HG03135 (cell line): ENCODE measurements around the gene RARA.
"Not testable (repeated sequence)": the region's sequence is repeated elsewhere in the genome, so short reads cannot be mapped to it uniquely, and the experiment has no call there.

ENCODE experiments used
- ATAC-seq: cut with Tn5 transposase; IDR thresholded peaks from one replicate; pipeline ENCODE4 v1.9.1; 2021; ENCODE audit warnings: mild to moderate bottlenecking, moderate library complexity; ENCODE audit not compliant: unreplicated experiment

RARA gene

DNA sequence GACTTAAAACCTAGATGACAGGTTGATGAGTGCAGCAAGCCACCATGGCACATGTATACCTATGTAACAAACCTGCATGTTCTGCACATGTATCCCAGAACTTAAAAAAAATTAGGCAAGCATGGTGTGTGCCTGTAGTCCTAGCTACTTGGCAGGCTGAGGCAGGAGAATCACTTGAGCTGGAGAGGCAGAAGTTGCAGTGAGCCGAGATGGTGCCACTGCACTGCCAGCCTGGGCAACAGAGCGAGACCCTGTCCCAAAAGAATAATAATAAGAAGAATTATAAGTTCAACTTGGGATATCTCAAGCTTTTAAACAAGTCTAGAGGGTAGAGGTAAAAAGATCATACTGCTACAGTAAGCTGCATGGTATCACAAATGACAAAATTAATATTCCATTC is 11.5 kb upstream of the RARA start:
- ATAC-seq, result no peak

DNA sequence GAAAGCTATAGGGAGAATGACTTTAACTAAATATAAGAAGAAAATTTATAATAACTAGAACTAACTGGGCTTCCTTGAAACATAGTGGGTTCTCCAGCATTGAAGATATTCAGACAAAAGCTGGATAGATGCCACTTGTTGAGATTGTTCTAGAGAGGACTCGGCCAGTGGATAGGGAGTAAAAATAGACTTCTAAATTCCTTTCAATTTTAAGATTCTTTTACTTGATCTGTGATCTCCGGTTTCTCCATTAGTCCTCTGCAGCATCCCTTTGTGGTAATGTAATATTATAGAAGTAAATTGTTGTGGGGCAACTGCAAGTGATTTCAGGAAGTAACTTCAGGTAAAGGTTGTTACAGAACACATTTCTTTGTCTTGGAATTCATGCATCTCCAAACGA is 10.3 kb upstream of the RARA start:
- ATAC-seq, result no peak

DNA sequence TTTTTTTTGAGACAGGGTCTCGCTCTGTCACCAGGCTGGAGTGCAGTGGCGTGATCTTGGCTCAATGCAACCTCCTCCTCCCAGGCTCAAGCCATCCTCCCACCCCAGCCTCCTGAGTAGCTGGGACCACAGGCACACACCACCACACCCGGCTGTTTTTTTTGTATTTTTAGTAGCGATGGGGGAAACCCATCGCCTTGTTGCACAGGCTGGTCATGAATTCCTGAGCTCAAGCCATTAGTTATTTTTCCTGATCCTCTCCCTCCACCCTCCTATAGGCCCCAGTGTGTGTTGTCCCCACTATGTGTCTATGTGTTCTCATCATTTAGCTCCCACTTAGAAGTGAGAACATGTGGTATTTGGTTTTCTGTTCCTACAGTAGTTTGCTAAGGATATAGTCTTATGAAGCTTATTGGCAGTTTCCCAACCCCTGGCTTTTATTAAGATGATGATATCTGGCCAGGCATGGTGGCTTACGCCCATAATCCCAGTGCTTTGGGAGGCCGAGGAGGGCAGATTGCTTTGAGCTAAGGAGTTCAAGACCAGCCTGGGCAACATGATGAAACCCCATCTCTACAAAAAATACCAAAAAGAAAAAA is 9.7 kb upstream of the RARA start:
- not testable (repeated sequence) for ATAC-seq

DNA sequence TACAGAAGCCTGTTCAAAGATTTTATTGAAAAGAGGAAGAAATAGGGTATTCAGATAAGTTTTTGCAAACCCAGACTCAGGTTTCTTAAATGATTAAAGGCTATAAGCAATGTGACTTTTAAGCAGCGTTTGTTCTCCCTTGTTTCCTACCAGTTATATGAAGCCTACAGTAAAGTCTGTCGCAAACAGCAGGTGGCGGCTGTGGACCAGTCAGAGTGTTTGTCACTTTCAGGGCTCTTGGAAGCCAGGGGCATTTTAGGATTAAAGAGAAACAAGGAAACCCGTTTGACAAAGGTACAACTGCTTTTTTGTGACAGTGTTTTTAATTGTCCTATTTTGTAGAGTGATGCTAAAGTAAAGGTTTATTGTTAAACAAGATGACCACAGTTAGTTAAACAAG is 7.7 kb upstream of the RARA start:
- ATAC-seq, result no peak

DNA sequence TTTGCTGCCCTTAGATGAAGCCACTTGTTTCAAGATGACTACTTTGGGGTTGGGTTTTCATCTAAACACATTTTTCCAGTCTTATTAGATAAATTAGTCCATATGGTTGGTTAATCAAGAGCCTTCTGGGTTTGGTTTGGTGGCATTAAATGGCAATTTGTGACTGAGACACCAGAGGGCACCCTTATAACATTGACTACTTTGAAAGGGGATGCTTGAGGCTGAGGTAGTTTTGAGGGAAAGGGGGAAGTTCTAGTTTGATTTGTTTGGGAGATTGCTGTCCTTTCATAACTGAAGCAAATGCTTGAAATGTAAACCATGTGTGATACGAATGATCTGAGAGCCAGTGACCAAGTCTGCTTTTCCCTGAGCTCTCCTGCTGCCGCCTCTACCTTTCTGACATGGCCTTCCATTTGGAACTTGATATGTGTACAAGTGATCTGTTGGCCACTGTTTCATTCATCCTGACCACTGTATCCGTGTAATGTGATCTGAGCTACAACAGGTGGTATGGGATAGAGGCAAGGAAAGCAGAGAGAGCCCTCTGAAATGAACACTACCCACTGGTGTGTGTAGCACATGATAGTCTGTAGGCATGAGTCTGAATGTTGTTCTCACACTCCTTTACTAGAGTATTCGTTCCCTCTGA is 5.8 kb upstream of the RARA start:
- ATAC-seq, result no peak

DNA sequence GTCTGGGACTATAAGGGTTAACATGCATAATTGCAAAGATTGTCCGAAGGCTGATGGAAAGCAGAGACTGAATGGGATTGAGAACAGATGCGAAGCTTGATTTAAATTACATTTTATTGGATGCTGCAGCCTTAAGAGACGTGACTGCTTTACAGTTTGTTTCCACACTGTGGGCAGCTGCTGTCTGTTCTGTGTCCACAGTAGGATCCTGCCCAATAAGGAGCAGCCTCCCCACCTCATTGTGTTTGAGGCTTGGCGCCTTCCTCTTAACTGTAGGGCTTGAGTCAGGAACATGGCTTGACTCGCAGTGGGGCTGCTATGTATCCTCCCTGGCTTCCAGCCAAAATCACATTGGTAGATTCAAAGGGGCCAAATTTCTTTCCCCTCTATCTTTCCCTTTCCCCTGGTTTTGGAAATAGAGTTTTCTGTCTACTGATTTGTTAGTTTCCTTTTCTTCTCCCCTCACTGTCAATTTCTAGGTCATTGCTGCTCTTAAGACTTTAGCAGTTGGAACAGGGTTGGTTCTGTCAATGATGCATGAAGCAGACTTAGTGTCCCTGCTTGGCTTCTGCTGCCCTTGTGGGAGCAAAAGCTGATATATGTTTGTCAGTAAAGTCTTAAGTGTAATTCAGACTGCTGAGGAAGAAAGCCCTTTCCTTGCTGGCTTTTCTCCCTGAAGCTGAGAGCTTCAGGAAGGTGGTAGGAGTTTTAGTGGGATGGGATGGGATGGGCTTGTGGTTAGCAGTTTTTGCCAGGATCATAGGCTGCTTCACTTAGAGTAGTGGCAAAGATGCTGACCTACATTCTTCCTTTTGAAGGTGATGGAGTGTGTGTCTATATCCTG is 5.0 kb upstream of the RARA start:
- ATAC-seq, result no peak

DNA sequence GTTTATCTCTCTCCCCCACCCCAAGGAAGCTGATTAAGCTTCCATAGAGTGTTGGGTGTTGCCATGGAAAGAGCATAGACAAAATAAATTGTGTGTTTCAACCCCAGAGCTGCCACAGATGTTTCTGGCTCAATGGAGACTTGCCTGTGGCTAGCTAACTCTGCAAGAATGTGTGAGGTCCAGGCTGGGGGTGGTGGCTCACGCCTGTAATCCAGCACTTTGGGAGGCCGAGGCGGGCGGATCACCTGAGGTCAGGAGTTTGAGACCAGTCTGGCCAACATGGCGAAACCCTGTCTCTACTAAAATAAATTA is 4.5 kb upstream of the RARA start:
- not testable (repeated sequence) for ATAC-seq

DNA sequence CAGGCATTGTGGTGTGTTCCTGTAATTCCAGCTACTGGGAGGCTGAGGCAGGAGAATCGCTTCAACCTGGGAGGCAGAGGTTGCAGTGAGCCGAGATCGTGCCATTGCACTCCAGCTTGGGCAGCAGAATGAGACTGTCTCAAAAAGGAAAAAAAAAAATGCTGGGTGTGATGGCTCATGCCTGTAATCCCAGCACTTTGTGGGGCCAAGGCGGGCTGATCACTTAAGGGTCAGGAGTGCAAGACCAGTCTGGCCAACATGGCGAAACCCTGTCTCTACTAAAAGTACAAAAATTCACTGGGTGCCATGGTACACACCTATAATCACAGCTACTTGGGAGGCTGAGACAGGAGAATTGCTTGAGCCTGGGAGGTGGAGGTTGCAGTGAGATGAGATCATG is 4.1 kb upstream of the RARA start:
- ATAC-seq, result not testable (repeated sequence)

DNA sequence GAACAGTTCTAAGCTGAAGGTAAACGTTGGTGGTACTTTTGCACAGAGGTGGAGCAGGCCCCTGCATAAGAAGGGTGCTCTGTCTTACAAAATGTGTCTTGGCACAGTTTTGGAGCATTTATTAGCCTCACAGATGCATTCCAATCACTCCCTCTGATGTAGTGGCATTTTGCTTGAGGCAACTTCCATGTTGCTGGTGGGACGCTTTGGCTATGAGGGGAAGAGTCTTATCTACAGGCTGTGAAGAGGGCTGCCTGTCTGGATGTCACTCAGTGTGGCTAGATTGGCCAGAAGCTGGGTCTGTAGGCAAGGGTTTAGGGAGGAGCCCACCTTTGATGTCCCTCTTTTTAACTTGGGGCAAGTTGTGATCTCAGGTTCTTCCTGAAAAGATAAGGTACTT is 2.6 kb upstream of the RARA start:
- no peak for ATAC-seq

DNA sequence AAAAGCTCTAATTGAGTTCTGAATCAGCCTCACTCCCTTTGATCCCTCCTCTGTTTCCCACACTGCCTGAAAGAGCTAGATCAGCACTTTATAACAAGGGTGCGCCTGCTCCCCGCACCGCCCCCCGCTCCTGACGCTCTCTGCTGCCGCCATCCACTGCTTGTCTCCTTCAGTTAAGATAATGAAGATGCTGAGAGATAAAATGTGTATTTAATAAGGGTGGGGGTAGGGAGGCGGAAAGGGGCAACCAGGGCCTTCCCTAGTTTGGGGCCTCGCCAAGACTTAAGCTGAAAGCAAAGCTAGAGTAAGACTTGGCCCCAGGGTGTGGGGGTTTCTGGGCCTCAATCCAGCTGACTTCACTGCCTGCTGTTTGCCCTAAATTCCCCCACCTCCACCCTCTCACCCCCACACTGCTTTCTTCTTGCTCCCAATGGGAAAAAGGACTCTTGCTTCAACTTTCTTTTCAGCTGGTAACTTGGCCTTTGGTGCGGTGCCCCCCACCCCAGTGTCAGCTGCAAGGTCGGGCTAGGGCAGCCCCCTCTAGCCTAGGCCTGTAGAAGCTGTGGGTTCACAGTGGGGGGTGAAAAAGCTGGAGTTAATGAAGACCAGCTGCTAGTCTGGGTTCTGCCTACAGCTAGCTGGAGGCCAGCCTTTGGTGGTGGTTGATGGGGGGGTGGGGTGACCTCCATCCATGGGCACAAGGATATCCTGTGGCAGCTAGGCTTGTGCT is 1.8 kb upstream of the RARA start:
- ATAC-seq, result no peak

DNA sequence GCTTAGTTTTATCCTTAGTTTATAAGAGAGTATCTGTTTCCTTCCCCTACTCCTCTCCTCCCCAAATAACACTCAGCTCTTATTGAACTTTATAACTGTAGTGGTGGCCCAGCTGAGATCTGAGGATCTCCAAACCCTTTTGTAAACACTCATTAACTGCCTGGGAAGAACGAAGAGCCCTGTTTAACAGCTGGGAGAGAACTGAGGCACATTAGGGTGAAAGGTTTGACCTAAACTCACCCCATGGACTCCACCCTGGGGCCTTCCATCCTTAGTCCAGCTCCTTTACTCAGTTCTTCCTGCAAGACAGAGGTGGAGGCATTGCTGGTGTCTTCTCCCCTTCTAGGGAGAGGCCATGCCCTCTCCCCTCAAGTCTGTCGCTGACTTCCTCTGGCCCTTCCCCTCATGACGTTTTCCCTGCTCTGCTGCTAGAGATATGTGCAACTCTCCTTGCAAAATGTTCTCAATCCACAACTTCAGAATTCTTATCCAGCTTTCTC is 1.2 kb upstream of the RARA start:
- no peak for ATAC-seq

DNA sequence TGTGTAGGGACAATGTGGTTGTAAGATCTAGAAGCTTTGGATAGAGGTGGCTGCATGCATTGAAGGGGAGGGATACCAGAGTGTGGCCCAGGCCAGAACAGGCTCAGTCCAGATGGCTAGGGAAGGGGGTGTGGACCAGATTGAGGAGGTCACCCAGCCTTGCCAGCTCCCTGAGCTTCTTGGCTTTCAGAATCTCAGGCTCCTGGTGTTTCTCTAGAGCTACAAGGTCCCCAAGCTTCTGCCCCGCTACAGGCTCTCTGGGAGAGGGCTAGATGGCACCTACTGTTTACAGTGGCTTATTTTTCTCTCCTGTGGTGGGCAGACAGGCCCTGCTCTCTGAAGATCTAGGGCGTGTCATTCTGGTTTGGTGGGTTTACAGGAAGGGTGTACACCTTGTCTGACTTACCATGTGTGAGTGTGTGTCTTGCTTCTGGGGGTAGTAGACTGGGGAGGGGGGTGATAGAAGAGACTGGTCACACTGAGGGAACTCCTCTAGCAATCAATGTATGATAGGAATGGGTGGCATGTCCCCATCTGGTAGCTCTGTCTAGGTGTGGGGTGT is 1.1 kb downstream of the RARA start:
- no peak for ATAC-seq

DNA sequence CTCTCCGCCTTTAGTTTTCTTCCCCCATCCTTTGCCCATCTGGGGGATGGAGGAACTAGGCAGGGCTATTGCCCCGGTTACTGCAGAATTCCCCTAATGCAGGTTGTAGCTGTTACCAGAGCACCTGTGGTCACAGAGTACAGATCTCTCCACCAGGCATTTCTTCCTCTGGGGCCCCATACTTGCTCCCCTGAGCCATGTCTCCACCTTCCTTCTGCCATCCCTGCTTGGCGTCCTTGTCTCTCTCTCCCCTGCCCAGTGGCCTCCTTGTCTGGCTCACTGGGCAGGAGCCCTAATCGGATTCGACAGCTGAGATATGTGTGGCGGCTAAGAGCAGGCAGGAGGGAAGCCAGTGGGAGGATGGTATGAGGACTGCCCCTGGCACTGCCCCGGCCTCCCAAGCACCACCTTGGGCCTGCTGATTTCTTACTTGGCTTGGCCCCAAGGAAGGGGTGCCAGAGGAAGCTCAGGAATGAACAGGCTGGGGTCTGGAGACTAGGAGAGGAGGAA is 2.0 kb downstream of the RARA start:
- ATAC-seq, result no peak

DNA sequence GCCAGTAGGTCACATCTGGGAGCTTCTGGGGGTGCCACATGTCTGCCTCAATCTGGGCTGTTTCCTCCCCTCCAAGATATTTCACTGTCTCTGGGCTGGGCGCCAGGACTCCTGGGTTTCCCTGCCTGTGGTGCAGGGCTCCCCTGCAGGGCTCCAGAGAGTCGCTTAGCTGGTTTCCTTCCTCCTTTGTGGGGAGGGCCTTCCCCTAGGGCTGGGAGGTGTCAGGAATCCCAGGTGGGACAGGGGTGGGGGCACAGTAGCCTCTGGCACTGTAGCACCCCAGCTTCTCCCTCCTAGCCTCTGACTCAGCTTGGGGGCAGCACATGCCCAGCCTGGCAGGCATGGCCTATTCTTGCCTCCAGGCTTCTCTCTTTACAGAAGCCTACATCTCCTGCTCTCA is 2.6 kb downstream of the RARA start:
- ATAC-seq, result no peak

DNA sequence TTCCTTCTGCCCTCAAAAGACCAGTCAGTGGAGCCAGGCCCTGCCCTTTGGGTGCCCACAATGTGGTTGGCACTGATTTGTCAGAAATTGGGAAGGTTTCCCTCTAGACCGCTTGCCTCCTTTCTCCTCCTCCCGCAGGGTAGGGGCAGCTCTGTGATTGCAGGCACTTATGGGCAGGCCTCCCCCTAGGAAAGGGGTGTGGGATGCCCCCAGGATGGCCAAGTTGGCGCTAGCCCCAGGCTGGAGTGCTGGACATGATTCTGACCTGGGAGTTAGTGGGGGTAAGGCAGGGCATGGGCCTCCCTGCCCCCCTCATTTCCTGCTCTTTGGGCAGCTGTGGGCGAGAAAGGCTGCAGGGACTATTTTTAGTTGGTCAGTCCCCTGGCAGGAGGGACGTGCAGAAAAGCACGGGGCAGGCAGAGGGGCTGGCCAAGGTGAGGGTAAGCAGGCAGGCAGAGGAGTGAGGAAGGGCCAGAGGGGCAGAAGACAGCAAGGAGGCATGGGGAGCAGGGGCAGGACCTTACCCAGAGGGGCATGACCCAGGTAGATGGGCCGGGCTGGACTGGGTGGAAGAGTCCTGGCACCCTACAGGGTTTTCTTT is 3.3 kb downstream of the RARA start:
- ATAC-seq, result no peak

DNA sequence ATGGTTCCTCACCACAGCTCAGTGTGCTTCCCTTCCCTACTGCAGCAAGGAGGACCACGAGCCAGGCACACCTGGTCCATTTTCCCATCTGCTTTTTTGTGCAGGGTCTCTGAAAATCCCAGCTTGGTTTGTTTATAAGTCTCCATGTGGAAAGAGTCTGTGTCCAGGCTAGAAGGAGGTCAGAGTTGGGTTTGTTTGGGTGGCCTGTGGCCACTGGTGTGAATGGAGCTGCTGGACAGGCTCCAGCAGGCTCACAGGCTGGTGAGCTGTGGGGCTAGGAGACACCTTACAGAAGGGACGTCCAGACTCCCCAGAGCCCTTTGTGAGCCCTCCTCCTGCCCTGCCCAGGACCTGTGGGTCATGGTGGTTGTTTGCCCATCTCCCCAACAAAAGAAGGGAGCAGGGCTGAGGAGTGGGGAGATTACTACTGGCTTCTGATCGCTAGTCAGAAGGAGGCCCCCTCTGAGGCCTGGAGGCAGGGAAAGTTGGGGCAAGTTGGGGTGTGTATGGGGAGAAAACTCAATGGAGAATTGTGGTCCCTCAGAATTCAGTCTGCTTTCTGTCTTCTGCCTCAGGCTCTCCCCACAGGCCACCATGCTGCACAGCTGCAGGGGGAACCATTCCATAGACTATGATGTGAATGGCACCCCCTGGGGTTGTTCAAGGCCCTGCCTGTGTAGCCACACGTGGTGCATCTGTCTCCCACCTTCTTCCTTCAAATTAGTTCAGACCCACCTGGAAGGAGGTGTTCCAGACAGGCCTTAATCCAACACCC is 4.1 kb downstream of the RARA start:
- ATAC-seq, result no peak

DNA sequence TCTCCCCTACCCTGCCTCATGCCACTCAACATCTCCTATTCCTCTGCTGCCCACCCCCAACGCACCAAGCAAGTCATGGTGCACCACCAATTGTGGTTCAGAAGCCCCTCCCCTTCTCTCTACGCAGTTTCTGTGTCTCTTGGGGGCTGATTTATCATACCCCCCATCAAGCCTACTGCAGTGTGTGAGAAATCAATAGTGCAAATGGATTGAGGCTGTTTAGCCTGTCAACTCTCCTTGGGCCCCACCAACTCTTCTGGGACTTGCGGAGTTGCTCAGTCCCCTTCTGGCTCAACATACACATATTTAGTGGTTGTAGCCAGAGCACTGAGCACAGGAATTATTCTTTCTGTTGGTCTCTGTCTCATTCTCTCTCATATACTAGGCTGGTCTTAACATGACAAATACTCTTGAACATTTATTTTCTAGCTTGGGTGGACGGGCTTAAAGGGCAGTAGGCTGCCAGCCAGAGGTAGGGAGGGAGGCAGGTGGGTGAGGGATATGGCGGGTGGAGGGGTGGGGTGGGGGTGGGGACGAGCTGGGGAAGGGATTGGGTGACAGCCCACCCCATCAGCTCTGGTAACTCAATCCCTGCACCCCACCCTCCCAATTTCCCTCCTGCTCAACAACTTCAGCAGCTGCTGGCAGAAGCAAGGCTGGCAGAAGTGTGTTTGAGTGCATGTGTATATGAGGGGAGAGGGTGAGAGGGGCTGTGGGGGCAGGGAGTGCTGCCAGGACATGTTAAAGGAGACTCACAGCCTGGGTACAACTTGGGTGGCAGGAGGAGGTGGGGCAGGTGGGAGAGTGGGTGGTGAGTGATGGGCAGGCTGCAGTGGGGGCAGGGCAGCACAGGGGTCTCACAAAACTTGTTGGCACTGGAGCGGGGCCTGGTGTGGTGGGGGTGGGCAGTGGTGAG is 4.9 kb downstream of the RARA start:
- no peak for ATAC-seq

DNA sequence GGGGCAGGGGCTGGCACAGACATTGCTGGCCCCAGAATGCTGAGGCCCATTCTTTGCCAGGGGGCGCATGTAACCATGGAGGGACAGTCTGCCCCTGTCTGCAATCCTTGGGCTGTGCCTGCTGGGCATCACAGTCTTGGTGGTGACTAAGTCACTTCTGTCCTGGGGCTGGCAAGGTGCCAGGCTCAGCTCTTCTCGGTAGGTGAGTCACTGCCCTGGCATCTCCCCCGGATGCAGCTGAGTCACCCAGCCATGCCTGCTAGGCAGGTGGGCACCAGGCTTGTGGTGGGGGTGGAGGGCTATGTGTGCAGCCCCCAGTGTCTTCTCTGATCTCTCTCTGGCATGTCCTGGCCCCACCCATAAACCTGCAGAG is 5.6 kb downstream of the RARA start:
- no peak for ATAC-seq

DNA sequence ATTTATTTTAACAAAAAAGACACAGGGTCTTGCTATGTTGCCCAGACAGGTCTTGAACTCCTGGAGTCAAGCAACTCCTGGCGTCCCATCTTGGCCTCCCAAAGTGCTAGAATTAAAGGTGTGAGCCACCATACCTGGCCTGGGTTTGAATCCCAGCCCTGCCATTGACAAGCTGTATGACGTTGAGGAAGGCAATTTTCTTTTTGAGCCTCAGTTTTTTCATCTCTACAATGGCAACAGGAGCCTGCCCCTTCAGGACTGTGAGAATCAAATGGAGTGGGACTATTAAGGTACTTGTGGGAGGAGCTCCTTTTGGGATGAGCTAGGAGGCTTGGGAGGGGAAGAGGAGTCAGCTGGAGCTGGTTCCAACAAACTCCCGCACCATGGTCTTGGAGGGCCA is 6.2 kb downstream of the RARA start:
- no peak for ATAC-seq
